ENCODE data around the gene DAD1. TPM values are rescaled to one million over a fixed set of nuclear protein-coding genes. Genes with fewer than 3 reads are reported as not detected.
A peak's percentile ranks its signal among the peaks of the same experiment; 100 is the strongest.

Gene DAD1
- total RNA-seq, 1 experiment from 2014 or later: 258 TPM

DNA sequence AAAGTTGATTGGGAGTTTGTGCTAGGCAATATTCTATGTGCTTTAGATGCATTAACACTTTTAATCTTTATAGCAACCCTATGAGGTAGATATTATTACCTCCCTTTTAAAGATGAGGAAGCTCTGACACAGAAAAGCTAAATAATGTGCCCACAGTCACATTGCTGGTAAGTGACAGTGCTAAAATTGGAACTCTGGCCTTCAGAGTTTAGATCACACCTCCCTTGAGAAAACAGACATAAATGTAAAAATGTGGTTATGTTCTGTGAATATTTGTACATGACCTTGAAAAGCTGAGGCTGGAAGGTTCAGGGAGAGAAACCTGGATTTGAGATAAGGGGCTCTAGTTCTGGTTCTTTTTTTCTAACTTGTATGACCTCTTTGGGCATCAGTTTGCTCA, 11.0 kb upstream of the DAD1 start:
- intact Hi-C loops (cut with micrococcal nuclease): no loop called here
- no peaks in the 10 kb centered on the region for H3K9me2 ChIP-seq (replicated peaks; ENCODE audit: low read length)
- H3K79me2 ChIP-seq (ENCODE audit: low read length): peaks cover 16% of the 10 kb centered on the region
- H3K36me3 ChIP-seq (ENCODE audit: low read depth, low read length): peaks cover 12% of the 10 kb centered on the region
- ATAC-seq (no peak), DNase-seq (no peak)
- ChIA-PET POLR2A (ENCODE audit: unreplicated experiment) (no interaction called here), CTCF (no interaction called here)
- H2AFZ ChIP-seq (ENCODE audit: low read length): no peak overlapping the region
- BruUV-seq (replicated peaks): no TSS peak
- no peak overlapping the region for H3K9ac ChIP-seq (ENCODE audit: low read length)
- H3K4me2 ChIP-seq (ENCODE audit: low read length): peak overlapping the region; percentile 87
- H3K9me3 ChIP-seq (ENCODE audit: low read length): no peaks in the 10 kb centered on the region
- H4K20me1 ChIP-seq (ENCODE audit: low read length): no peaks in the 10 kb centered on the region
- peak overlapping the region; percentile 89; the same call in 1 of the 2 replicates for H3K4me3 ChIP-seq (ENCODE audit: low read length)
- H3F3A ChIP-seq (ENCODE audit: low read length, unreplicated experiment): peaks cover 5% of the 10 kb centered on the region
- H3K27ac ChIP-seq (ENCODE audit: low read length): no peak overlapping the region
- H3K4me1 ChIP-seq (ENCODE audit: insufficient read depth, low read length): peaks cover 60% of the 10 kb centered on the region
- H3K27me3 ChIP-seq (ENCODE audit: low read length): no peaks in the 10 kb centered on the region
- TF ChIP-seq EZH2 (IDR thresholded peaks at IDR 0.05; ENCODE audit: low read length, unreplicated experiment) (no peak), EZH2phosphoT487 (IDR thresholded peaks at IDR 0.05; ENCODE audit: borderline replicate concordance, low read length) (no peak)
- TF ChIP-seq, protein P1, sequence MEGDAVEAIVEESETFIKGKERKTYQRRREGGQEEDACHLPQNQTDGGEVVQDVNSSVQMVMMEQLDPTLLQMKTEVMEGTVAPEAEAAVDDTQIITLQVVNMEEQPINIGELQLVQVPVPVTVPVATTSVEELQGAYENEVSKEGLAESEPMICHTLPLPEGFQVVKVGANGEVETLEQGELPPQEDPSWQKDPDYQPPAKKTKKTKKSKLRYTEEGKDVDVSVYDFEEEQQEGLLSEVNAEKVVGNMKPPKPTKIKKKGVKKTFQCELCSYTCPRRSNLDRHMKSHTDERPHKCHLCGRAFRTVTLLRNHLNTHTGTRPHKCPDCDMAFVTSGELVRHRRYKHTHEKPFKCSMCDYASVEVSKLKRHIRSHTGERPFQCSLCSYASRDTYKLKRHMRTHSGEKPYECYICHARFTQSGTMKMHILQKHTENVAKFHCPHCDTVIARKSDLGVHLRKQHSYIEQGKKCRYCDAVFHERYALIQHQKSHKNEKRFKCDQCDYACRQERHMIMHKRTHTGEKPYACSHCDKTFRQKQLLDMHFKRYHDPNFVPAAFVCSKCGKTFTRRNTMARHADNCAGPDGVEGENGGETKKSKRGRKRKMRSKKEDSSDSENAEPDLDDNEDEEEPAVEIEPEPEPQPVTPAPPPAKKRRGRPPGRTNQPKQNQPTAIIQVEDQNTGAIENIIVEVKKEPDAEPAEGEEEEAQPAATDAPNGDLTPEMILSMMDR (conservative IDR thresholded peaks at IDR 0.05; ENCODE audit: low read depth, low read length): no peak

DNA sequence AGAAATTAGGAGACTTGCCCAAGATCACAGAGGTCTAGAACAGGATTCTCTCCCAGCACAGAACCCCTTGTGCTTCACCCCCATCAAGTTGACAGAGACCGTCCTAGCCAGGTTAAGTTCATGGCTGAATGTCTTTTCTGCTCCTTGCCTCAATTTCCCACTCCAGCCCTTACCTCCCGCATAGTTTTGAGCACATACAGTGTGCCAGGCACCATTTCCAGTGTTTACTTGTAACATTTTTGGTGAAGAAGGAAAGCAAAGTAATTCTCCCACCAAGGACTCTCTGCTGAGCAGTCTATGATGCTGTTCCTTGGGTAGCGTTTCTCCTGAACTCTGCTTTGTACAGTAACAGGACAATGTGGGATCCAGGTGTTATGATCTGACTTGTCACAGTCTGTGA, 10.3 kb upstream of the DAD1 start:
- BruUV-seq (replicated peaks): no TSS peak
- peak overlapping the region; percentile 68 for H3K27ac ChIP-seq (ENCODE audit: low read length)

More for the DNA sequence above, 10.3 kb upstream of the DAD1 start:
- no peak for ATAC-seq
- peak overlapping the region; percentile 87 for H3K4me2 ChIP-seq (ENCODE audit: low read length)
- TF ChIP-seq EZH2phosphoT487 (IDR thresholded peaks at IDR 0.05; ENCODE audit: borderline replicate concordance, low read length): no peak
- TF ChIP-seq, protein P1 (conservative IDR thresholded peaks at IDR 0.05; ENCODE audit: low read depth, low read length): no peak
- TF ChIP-seq EZH2 (IDR thresholded peaks at IDR 0.05; ENCODE audit: low read length, unreplicated experiment): no peak
- ChIA-PET POLR2A (ENCODE audit: unreplicated experiment) (interaction anchor here (1.1 to 1.9 kb wide), 2 partner anchors 10 to 52 kb away, joined by 5 to 18 read pairs; partner anchors contain the start of gene DAD1), CTCF (interaction anchor here (0.6 to 1.4 kb wide), 8 partner anchors 10 to 167 kb away, joined by 3 to 12 read pairs (median 4); partner anchors contain the start of gene DAD1)
- peak overlapping the region; percentile 89 for H3K4me3 ChIP-seq (ENCODE audit: low read length)
- H3K9me2 ChIP-seq (replicated peaks; ENCODE audit: low read length): no peaks in the 10 kb centered on the region
- no peaks in the 10 kb centered on the region for H3K9me3 ChIP-seq (ENCODE audit: low read length)
- H3K27me3 ChIP-seq (ENCODE audit: low read length): no peaks in the 10 kb centered on the region
- H3K79me2 ChIP-seq (ENCODE audit: low read length): peaks cover 16% of the 10 kb centered on the region
- H3K36me3 ChIP-seq (ENCODE audit: low read depth, low read length): peaks cover 9% of the 10 kb centered on the region; the same call in 1 of the 2 replicates
- DNase-seq: no peak
- H3F3A ChIP-seq (ENCODE audit: low read length, unreplicated experiment): peaks cover 5% of the 10 kb centered on the region
- intact Hi-C loops (cut with micrococcal nuclease): loop anchor here (2.0 kb wide), 2 partner anchors 29 to 53 kb away; no protein-coding TSS in a partner anchor
- peaks cover 54% of the 10 kb centered on the region for H3K4me1 ChIP-seq (ENCODE audit: insufficient read depth, low read length)
- peak overlapping the region; percentile 73 for H3K9ac ChIP-seq (ENCODE audit: low read length)
- H4K20me1 ChIP-seq (ENCODE audit: low read length): no peaks in the 10 kb centered on the region
- peak overlapping the region; percentile 97 for H2AFZ ChIP-seq (ENCODE audit: low read length)
